SK-N-SH treated with all-trans-retinoic acid at 6 μM for 48 hours (cell line): ENCODE results near the gene RRAS2.

ENCODE experiments used
- ATAC-seq: fragments of 200-7000 bp; cut with Tn5 transposase; 3 replicates; pipeline ENCODE4 v1.9.1; 2020; ENCODE audit warnings: mild to moderate bottlenecking, moderate library complexity
- BACH2 ChIP-seq: fragments of 250-450 bp; sonication (Bioruptor Pico); IDR thresholded peaks from 2 replicates; pipeline ENCODE4 v1.9.0; 2021; ENCODE audit warnings: mild to moderate bottlenecking, borderline replicate concordance
- CSDC2 ChIP-seq: fragments of 250-450 bp; sonication (Bioruptor Pico); IDR thresholded peaks from 2 replicates; pipeline ENCODE4 v1.5.0; 2020; ENCODE audit warnings: mild to moderate bottlenecking, moderate library complexity
- ESRRG ChIP-seq: fragments of 250-450 bp; sonication (Bioruptor Pico); IDR thresholded peaks from 2 replicates; pipeline ENCODE4 v1.6.1; 2021; ENCODE audit warnings: mild to moderate bottlenecking
- ISL1 ChIP-seq: fragments of 250-450 bp; sonication (Bioruptor Pico); IDR thresholded peaks from 2 replicates; pipeline ENCODE4 v2.1.2; 2022; ENCODE audit warnings: mild to moderate bottlenecking, moderate library complexity
- OSR1 ChIP-seq: fragments of 250-450 bp; sonication (Bioruptor Pico); IDR thresholded peaks from 2 replicates; pipeline ENCODE4 v1.8.0; 2022; ENCODE audit warnings: moderate library complexity, mild to moderate bottlenecking, inconsistent platforms
- PPARA ChIP-seq: fragments of 250-450 bp; sonication (Bioruptor Pico); IDR thresholded peaks from 2 replicates; pipeline ENCODE4 v1.5.0; 2020; ENCODE audit warnings: mild to moderate bottlenecking, borderline replicate concordance
- SNAI2 ChIP-seq: fragments of 250-450 bp; sonication (Bioruptor Pico); IDR thresholded peaks from 2 replicates; pipeline ENCODE4 v1.5.0; 2020; ENCODE audit warnings: mild to moderate bottlenecking, moderate library complexity
- TCF4 ChIP-seq: fragments of 250-450 bp; sonication (Bioruptor Pico); IDR thresholded peaks from 2 replicates; pipeline ENCODE4 v1.8.0; 2021; ENCODE audit warnings: mild to moderate bottlenecking, moderate library complexity, borderline replicate concordance
- ZC3H10 ChIP-seq: fragments of 250-450 bp; sonication (Bioruptor Pico); IDR thresholded peaks from 2 replicates; pipeline ENCODE4 v1.5.1; 2021; ENCODE audit warnings: mild to moderate bottlenecking, moderate library complexity
- ZFP3 ChIP-seq: fragments of 250-450 bp; sonication (Bioruptor Pico); IDR thresholded peaks from 2 replicates; pipeline ENCODE4 v1.5.0; 2020; ENCODE audit warnings: mild to moderate bottlenecking, moderate library complexity
- ZNF565 ChIP-seq: fragments of 450-650 bp; formaldehyde crosslinking; conservative IDR thresholded peaks from 2 replicates; pipeline ENCODE4 v1.5.0; 2020; ENCODE audit warnings: low read depth, mild to moderate bottlenecking, moderate library complexity
- ZNF70 ChIP-seq: fragments of 450-650 bp; formaldehyde crosslinking; IDR thresholded peaks from 2 replicates; pipeline ENCODE4 v1.5.0; 2020; ENCODE audit warnings: mild to moderate bottlenecking, moderate library complexity
- ZNF8 ChIP-seq: fragments of 450-650 bp; formaldehyde crosslinking; IDR thresholded peaks from 2 replicates; pipeline ENCODE4 v1.5.0; 2020; ENCODE audit warnings: mild to moderate bottlenecking, moderate library complexity
- TF ChIP-seq, protein P1 (sequence below): fragments of 250-450 bp; sonication (Bioruptor Pico); IDR thresholded peaks from 2 replicates; pipeline ENCODE4 v1.8.0; 2021; ENCODE audit warnings: low read depth, mild to moderate bottlenecking, moderate library complexity, borderline replicate concordance
- TF ChIP-seq, protein P2 (sequence below): fragments of 250-450 bp; sonication (Bioruptor Pico); IDR thresholded peaks from 2 replicates; pipeline ENCODE4 v1.5.1; 2020; ENCODE audit warnings: low read depth, mild to moderate bottlenecking, moderate library complexity
- TF ChIP-seq, protein P3 (sequence below): fragments of 250-450 bp; sonication (Bioruptor Pico); IDR thresholded peaks from 2 replicates; pipeline ENCODE4 v1.5.0; 2020; ENCODE audit warnings: mild to moderate bottlenecking, moderate library complexity
- TF ChIP-seq, protein P4 (sequence below): fragments of 250-450 bp; sonication (Bioruptor Pico); IDR thresholded peaks from 2 replicates; pipeline ENCODE4 v1.8.0; 2020; ENCODE audit warnings: mild to moderate bottlenecking, moderate library complexity, borderline replicate concordance

Gene RRAS2

DNA sequence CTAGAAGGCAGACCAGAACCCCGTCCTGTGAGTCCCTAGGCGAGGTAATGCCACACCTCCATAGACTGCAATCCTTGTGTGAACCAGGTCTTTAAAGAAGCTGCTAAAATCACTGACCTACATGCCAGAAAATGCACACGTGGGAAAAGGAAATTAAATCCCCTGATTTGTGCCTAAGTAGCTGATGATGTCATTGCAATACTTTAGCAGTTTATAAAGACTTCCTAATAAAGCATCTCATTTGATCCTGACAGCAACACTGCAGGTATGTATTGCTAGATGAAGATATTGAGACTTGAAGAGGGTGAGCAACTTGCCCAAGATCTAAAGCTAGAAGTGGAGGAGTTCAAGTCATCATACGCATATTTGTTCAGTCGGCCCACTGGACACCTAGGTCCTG, 107.2 kb downstream of the RRAS2 start (continued):
- TF ChIP-seq, protein P1, sequence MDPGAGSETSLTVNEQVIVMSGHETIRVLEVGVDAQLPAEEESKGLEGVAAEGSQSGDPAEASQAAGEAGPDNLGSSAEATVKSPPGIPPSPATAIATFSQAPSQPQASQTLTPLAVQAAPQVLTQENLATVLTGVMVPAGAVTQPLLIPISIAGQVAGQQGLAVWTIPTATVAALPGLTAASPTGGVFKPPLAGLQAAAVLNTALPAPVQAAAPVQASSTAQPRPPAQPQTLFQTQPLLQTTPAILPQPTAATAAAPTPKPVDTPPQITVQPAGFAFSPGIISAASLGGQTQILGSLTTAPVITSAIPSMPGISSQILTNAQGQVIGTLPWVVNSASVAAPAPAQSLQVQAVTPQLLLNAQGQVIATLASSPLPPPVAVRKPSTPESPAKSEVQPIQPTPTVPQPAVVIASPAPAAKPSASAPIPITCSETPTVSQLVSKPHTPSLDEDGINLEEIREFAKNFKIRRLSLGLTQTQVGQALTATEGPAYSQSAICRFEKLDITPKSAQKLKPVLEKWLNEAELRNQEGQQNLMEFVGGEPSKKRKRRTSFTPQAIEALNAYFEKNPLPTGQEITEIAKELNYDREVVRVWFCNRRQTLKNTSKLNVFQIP (CRISPR knock-in tag): no peak
- TF ChIP-seq PPARA (CRISPR knock-in tag): no peak

DNA sequence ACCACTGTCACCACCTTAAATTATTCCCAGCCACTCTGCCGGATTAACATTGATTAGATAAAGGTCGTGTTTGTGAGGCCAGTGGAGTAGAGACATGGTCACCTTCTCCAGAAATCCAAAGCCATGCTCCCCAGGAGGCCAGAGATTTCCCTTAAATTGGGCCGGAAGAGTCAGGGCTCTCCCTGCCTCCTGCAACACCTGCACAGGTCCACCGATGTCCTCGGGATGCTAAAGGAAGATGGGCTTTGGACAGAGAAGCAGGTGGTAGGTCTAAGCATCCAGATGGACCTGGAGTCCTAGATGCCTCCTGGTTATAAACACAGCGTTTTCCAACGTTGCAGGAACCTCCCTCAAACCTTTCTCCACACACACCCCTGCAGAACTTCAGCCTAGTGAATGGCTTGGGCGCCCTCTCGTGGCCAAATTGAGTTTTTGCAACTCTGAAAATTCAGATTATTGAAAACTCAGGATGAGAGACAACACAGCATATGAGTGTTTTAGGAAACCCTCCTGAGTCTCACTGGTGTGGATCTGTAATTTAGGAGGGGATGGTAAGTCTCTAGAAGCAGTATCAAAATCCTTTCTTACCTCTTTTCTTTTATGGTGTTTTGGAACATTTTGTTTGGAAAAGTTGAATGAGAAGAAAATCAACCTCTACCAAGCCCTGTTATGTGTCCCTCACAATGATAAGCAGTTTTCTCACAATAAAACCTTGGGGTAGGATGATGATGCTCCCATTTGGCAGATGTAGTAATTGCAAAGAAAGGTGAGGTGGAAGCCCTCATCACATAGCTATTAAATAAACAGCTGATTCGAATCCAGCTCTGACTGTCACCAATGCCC, 109.6 kb downstream of the RRAS2 start:
- TF ChIP-seq, protein P1 (CRISPR knock-in tag): no peak
- TF ChIP-seq, protein P2, sequence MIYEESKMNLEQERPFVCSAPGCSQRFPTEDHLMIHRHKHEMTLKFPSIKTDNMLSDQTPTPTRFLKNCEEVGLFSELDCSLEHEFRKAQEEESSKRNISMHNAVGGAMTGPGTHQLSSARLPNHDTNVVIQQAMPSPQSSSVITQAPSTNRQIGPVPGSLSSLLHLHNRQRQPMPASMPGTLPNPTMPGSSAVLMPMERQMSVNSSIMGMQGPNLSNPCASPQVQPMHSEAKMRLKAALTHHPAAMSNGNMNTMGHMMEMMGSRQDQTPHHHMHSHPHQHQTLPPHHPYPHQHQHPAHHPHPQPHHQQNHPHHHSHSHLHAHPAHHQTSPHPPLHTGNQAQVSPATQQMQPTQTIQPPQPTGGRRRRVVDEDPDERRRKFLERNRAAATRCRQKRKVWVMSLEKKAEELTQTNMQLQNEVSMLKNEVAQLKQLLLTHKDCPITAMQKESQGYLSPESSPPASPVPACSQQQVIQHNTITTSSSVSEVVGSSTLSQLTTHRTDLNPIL (CRISPR knock-in tag): no peak; the same call in 1 of the 2 replicates
- TF ChIP-seq ZNF8 (CRISPR knock-in tag) (no peak), ZC3H10 (CRISPR knock-in tag) (no peak), PPARA (CRISPR knock-in tag) (no peak), ESRRG (CRISPR knock-in tag) (no peak), ZNF565 (CRISPR knock-in tag) (no peak), ZNF70 (no peak)
- ATAC-seq: peak; percentile 75

DNA sequence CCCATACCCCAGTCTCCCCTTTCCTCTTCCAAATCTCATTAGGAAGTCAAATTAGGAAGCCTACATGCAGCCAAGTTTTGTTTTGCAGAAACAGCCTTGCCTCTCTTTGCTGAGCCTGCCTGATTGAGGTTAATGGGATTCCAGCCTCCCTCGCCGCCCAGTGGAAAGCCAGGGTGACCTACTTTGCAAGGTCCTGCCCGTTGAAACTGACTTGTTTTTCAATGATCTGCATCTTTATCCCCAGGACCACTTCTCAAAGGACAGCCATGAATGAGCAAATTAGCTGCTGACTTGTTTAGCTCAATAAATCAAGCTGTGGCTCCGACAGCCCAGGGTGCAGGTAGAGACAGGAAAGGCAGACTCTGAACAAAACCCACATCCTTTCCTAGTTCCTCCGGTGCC, 110.4 kb downstream of the RRAS2 start:
- no peak for ATAC-seq

More for the DNA sequence above, 110.4 kb downstream of the RRAS2 start:
- TF ChIP-seq BACH2 (CRISPR knock-in tag) (no peak), ZNF565 (CRISPR knock-in tag) (no peak), TCF4 (CRISPR knock-in tag) (no peak), CSDC2 (CRISPR knock-in tag) (no peak), OSR1 (CRISPR knock-in tag) (no peak), ISL1 (no peak), SNAI2 (CRISPR knock-in tag) (no peak), ZNF70 (no peak), ZFP3 (CRISPR knock-in tag) (no peak), PPARA (CRISPR knock-in tag) (no peak), ZNF8 (CRISPR knock-in tag) (no peak)
- TF ChIP-seq, protein P3, sequence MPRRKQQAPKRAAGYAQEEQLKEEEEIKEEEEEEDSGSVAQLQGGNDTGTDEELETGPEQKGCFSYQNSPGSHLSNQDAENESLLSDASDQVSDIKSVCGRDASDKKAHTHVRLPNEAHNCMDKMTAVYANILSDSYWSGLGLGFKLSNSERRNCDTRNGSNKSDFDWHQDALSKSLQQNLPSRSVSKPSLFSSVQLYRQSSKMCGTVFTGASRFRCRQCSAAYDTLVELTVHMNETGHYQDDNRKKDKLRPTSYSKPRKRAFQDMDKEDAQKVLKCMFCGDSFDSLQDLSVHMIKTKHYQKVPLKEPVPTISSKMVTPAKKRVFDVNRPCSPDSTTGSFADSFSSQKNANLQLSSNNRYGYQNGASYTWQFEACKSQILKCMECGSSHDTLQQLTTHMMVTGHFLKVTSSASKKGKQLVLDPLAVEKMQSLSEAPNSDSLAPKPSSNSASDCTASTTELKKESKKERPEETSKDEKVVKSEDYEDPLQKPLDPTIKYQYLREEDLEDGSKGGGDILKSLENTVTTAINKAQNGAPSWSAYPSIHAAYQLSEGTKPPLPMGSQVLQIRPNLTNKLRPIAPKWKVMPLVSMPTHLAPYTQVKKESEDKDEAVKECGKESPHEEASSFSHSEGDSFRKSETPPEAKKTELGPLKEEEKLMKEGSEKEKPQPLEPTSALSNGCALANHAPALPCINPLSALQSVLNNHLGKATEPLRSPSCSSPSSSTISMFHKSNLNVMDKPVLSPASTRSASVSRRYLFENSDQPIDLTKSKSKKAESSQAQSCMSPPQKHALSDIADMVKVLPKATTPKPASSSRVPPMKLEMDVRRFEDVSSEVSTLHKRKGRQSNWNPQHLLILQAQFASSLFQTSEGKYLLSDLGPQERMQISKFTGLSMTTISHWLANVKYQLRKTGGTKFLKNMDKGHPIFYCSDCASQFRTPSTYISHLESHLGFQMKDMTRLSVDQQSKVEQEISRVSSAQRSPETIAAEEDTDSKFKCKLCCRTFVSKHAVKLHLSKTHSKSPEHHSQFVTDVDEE (CRISPR knock-in tag): no peak
- TF ChIP-seq, protein P4, sequence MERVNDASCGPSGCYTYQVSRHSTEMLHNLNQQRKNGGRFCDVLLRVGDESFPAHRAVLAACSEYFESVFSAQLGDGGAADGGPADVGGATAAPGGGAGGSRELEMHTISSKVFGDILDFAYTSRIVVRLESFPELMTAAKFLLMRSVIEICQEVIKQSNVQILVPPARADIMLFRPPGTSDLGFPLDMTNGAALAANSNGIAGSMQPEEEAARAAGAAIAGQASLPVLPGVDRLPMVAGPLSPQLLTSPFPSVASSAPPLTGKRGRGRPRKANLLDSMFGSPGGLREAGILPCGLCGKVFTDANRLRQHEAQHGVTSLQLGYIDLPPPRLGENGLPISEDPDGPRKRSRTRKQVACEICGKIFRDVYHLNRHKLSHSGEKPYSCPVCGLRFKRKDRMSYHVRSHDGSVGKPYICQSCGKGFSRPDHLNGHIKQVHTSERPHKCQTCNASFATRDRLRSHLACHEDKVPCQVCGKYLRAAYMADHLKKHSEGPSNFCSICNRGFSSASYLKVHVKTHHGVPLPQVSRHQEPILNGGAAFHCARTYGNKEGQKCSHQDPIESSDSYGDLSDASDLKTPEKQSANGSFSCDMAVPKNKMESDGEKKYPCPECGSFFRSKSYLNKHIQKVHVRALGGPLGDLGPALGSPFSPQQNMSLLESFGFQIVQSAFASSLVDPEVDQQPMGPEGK (CRISPR knock-in tag): no peak
- TF ChIP-seq, protein P2 (CRISPR knock-in tag): no peak
- TF ChIP-seq, all 23 proteins: peak for 0
